T-helper 17 cell (primary cell): ENCODE results near the gene SBNO2. TPM values are rescaled to one million over a fixed set of nuclear protein-coding genes. Genes with fewer than 3 reads are reported as not detected.

ENCODE experiments used
- ATAC-seq: fragments of 150-1000 bp; cut with Tn5 transposase; 2 replicates; pipeline ENCODE4 v1.10.0; 2021; ENCODE audit warnings: mild to moderate bottlenecking, moderate library complexity
- DNase-seq, 3 donors: peaks; one replicate each; pipeline versions ENCODE4 v3.0.0 to v3.0.0-alpha.2; 2020 to 2021
- H3K9me3 ChIP-seq: one replicate; pipeline ENCODE4 v1.7.0; 2013; ENCODE audit warnings: low read length, mild to moderate bottlenecking; ENCODE audit not compliant: control insufficient read depth, poor library complexity, severe bottlenecking
- H3K27ac Mint-ChIP-seq: one replicate; pipeline ENCODE4 v1.8.0; 2022; ENCODE audit warnings: mild to moderate bottlenecking, moderate library complexity, mixed read lengths
- H3K27me3 Mint-ChIP-seq: one replicate; pipeline ENCODE4 v1.8.0; 2022; ENCODE audit warnings: mixed read lengths
- H3K36me3 Mint-ChIP-seq: one replicate; pipeline ENCODE4 v1.8.0; 2022; ENCODE audit warnings: low read depth, mixed read lengths
- H3K4me1 Mint-ChIP-seq: one replicate; pipeline ENCODE4 v1.8.0; 2022; ENCODE audit warnings: mild to moderate bottlenecking, mixed read lengths
- H3K4me3 Mint-ChIP-seq: one replicate; pipeline ENCODE4 v1.8.0; 2022; ENCODE audit warnings: mild to moderate bottlenecking, moderate library complexity, mixed read lengths
- total RNA-seq, 4 donors: library from RNA in 2 of 4; stranded (reverse) in 2 of 4; gene quantifications; one replicate each; pipeline ENCODE4 v1.2.3 and lab custom pipeline; 2022 to 2026

SBNO2 gene
- total RNA-seq, 2 donors from 2014 or later: 85.4 to 106 TPM

- ATAC-seq (no peak), DNase-seq (no peak)
- H3K27ac Mint-ChIP-seq: peak overlapping the region; percentile 96
- H3K36me3 Mint-ChIP-seq: peaks cover 4% of the 10 kb centered on the region
- peak overlapping the region; percentile 63 for H3K4me3 Mint-ChIP-seq
- H3K9me3 ChIP-seq: no peaks in the 10 kb centered on the region
- no peaks in the 10 kb centered on the region for H3K27me3 Mint-ChIP-seq
- H3K4me1 Mint-ChIP-seq: peaks cover 32% of the 10 kb centered on the region
These were observed 88.2 kb downstream of the SBNO2 start for GRCh38 chr19:1085676-1086442.

- H3K9me3 ChIP-seq: no peaks in the 10 kb centered on the region
- Mint-ChIP-seq H3K4me1 (peaks cover 38% of the 10 kb centered on the region), H3K36me3 (peaks cover 4% of the 10 kb centered on the region), H3K27me3 (no peaks in the 10 kb centered on the region), H3K4me3 (peak overlapping the region; percentile 63), H3K27ac (peak overlapping the region; percentile 90)
- ATAC-seq (no peak), DNase-seq (no peak)
These were observed 88.9 kb downstream of the SBNO2 start for GRCh38 chr19:1085053-1085658.

- ATAC-seq: no peak
- peak in 1 of 3 donors; percentile 13 for DNase-seq
- H3K27ac Mint-ChIP-seq: peak overlapping the region; percentile 90
- H3K36me3 Mint-ChIP-seq: peaks cover 4% of the 10 kb centered on the region
- H3K9me3 ChIP-seq: no peaks in the 10 kb centered on the region
- peaks cover 44% of the 10 kb centered on the region for H3K4me1 Mint-ChIP-seq
- H3K4me3 Mint-ChIP-seq: peak overlapping the region; percentile 49
- H3K27me3 Mint-ChIP-seq: no peaks in the 10 kb centered on the region
These were observed 89.8 kb downstream of the SBNO2 start for GRCh38 chr19:1084024-1084868.

- Mint-ChIP-seq H3K27me3 (no peaks in the 10 kb centered on the region), H3K36me3 (peaks cover 4% of the 10 kb centered on the region), H3K4me3 (peak overlapping the region; percentile 49), H3K4me1 (peaks cover 40% of the 10 kb centered on the region), H3K27ac (peak overlapping the region; percentile 90)
- ATAC-seq: no peak
- DNase-seq: peak in 1 of 3 donors; percentile 15
- no peaks in the 10 kb centered on the region for H3K9me3 ChIP-seq
These were observed 90.9 kb downstream of the SBNO2 start for GRCh38 chr19:1082928-1083816.

- peak overlapping the region; percentile 84 for H3K27ac Mint-ChIP-seq
- ATAC-seq: peak; percentile 84
- peak; percentile 76 to 96 (median 88) for DNase-seq
- peaks cover 7% of the 10 kb centered on the region for H3K36me3 Mint-ChIP-seq
- H3K4me3 Mint-ChIP-seq: peak overlapping the region; percentile 80
- no peaks in the 10 kb centered on the region for H3K27me3 Mint-ChIP-seq
- H3K4me1 Mint-ChIP-seq: peaks cover 37% of the 10 kb centered on the region
- no peaks in the 10 kb centered on the region for H3K9me3 ChIP-seq
These were observed 91.7 kb downstream of the SBNO2 start for GRCh38 chr19:1082165-1082927.

- H3K9me3 ChIP-seq: no peaks in the 10 kb centered on the region
- Mint-ChIP-seq H3K4me1 (peaks cover 41% of the 10 kb centered on the region), H3K27ac (peak overlapping the region; percentile 97), H3K4me3 (peak overlapping the region; percentile 92), H3K27me3 (no peaks in the 10 kb centered on the region), H3K36me3 (peaks cover 7% of the 10 kb centered on the region)
- ATAC-seq (no peak), DNase-seq (peak in 1 of 3 donors; percentile 24)
These were observed 92.5 kb downstream of the SBNO2 start for GRCh38 chr19:1081301-1082164.

GRCh38 chr19:1080360-1081161 lies 93.5 kb downstream of the SBNO2 start:
- no peak for DNase-seq
- H3K27ac Mint-ChIP-seq: peak overlapping the region; percentile 97
- H3K4me1 Mint-ChIP-seq: peaks cover 47% of the 10 kb centered on the region
- H3K9me3 ChIP-seq: no peaks in the 10 kb centered on the region
- no peaks in the 10 kb centered on the region for H3K27me3 Mint-ChIP-seq
- peaks cover 6% of the 10 kb centered on the region for H3K36me3 Mint-ChIP-seq
- peak overlapping the region; percentile 92 for H3K4me3 Mint-ChIP-seq
- ATAC-seq: no peak

GRCh38 chr19:1079566-1080111 lies 94.4 kb downstream of the SBNO2 start:
- H3K9me3 ChIP-seq: no peaks in the 10 kb centered on the region
- no peak for DNase-seq
- peak overlapping the region; percentile 97 for H3K27ac Mint-ChIP-seq
- peak overlapping the region; percentile 92 for H3K4me3 Mint-ChIP-seq
- no peak for ATAC-seq
- H3K27me3 Mint-ChIP-seq: no peaks in the 10 kb centered on the region
- peaks cover 2% of the 10 kb centered on the region for H3K36me3 Mint-ChIP-seq
- peaks cover 43% of the 10 kb centered on the region for H3K4me1 Mint-ChIP-seq

- peak; percentile 80 for ATAC-seq
- H3K27ac Mint-ChIP-seq: peak overlapping the region; percentile 97
These were observed 97.1 kb downstream of the SBNO2 start for GRCh38 chr19:1076951-1077350.

GRCh38 chr19:1076046-1076386 lies 98.1 kb downstream of the SBNO2 start:
- peaks cover 9% of the 10 kb centered on the region for H3K36me3 Mint-ChIP-seq
- no peaks in the 10 kb centered on the region for H3K27me3 Mint-ChIP-seq
- peaks cover 52% of the 10 kb centered on the region for H3K4me1 Mint-ChIP-seq
- peak overlapping the region; percentile 97 for H3K27ac Mint-ChIP-seq
- H3K9me3 ChIP-seq: no peaks in the 10 kb centered on the region
- DNase-seq (no peak), ATAC-seq (no peak)
- H3K4me3 Mint-ChIP-seq: peak overlapping the region; percentile 86

More at GRCh38 chr19:1076951-1077350, 97.1 kb downstream of the SBNO2 start:
- H3K4me3 Mint-ChIP-seq: peak overlapping the region; percentile 92
- H3K36me3 Mint-ChIP-seq: peaks cover 6% of the 10 kb centered on the region
- H3K9me3 ChIP-seq: no peaks in the 10 kb centered on the region
- peaks cover 51% of the 10 kb centered on the region for H3K4me1 Mint-ChIP-seq
- H3K27me3 Mint-ChIP-seq: no peaks in the 10 kb centered on the region
- DNase-seq: peak; percentile 81 to 91 (median 85)
